HG02885 (cell line): Measurements from ENCODE around the gene STAT3.
"Not testable (repeated sequence)": the region's sequence is repeated elsewhere in the genome, so short reads cannot be mapped to it uniquely, and the experiment has no call there.

Experiments
- ATAC-seq: cut with Tn5 transposase; IDR thresholded peaks from one replicate; pipeline ENCODE4 v1.9.1; 2021; ENCODE audit warnings: mild to moderate bottlenecking; ENCODE audit not compliant: unreplicated experiment, poor library complexity

The STAT3 gene

DNA sequence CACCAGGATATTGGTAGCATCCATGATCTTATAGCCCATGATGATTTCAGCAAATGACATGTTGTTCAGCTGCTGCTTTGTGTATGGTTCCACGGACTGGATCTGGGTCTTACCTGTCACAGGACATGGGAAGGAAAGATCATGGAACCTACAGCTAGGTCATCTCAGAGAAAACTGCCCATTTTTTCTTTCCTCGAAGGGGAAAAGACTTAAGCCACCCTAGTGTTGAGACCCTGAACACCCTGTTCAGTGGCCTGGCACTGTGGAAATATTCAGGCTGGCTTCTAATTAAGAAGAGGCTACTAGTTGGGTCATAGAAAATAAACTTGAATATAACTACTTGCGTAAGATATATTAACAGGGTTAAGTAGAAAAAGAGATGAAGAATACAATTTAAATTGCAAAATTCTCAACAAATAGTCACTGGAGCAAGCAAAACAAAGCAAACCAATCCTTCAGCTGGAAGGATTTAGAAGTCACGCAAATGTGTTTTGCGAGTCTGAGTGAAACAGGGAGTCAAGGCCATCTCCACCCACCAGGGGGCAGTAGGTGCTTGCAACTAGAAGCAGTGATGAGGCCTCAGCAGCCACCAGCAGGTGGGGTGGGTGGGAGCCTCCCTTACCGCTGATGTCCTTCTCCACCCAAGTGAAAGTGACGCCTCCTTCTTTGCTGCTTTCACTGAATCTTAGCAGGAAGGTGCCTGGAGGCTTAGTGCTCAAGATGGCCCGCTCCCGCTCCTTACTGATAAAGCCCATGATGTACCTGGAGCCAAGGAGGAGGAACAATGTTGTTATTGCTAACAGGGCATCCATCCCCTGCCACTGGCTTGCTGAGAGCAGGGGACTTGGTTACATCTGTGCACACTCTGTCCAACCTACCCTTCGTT, 65.6 kb downstream of the STAT3 start:
- ATAC-seq, result peak; percentile 68

GRCh38 chr17:42321555-42321954, 66.7 kb downstream of the STAT3 start:
- ATAC-seq, result no peak

DNA sequence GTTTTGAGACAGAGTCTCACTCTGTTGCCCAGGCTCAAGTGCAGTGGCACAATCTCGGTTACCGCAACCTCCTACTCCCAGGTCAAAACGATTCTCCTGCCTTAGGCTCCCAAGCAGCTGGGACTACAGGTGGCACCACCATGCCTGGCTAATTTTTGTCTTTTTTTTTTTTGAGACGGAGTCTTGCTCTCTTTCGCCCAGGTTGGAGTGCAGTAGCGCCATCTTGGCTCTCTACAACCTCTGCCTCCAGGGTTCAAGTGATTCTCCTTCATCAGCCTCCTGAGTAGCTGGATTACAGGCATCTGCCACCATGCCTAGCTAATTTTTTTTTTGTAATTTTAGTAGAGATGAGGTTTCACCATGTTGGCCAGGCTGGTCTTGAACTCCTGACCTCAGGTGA, 70.3 kb downstream of the STAT3 start:
- not testable (repeated sequence) for ATAC-seq

DNA sequence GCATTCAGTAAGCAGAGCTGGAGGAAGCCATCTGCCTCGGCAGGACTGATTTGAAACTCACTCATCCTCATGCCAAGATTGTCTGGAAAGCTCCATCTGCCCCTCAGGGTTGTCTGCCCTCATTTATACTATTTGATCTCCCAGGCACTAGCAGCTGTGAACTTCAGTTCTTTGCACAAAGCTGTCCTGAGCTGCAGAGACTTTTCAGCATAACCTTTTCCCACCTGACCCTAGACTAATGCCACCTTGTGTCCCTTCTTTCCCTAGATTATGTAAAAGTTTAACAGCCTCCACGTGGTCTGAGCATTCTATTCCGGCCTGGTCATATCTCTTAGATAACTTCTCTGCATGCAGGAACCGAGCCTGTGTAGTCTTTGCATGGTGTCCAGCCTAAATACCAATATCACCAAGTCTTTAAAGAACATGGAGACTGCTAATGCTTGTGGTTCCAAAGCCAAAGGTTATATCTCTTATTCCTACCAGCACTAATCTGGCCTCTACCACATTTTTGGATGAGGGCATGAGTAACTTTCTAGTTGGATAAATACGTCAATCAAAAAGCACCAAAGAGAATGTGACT, 70.9 kb downstream of the STAT3 start:
- ATAC-seq, result no peak

GRCh38 chr17:42316755-42317154, 71.5 kb downstream of the STAT3 start:
- no peak for ATAC-seq

DNA sequence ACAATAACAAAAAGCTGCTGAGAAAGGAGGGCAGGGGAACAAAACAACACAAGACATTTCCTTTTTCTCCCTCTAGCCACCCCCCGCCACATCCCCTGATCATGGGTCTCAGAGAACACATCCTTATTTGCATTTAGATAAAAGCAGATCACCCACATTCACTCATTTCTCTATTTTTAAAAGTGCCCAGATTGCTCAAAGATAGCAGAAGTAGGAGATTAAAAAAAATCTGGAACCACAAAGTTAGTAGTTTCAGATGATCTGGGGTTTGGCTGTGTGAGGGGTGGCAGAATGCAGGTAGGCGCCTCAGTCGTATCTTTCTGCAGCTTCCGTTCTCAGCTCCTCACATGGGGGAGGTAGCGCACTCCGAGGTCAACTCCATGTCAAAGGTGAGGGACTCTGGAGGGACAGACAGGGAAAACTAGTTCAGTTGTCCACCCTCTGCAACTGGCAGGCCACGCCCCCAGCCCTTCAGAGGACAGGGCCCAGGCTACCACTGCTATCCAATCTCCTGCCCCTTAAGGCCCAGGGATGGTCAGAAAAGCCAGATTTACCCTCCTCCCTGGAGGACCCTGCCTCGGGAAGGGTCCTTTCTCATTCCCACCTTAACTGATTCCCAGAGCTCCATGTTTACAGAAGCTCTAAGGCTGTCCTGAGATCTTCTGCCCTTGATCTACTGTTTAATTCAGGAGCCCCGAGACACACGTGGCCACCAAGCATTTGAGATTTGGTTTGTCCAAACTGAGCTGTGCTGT, 72.7 kb downstream of the STAT3 start:
- ATAC-seq, result no peak

DNA sequence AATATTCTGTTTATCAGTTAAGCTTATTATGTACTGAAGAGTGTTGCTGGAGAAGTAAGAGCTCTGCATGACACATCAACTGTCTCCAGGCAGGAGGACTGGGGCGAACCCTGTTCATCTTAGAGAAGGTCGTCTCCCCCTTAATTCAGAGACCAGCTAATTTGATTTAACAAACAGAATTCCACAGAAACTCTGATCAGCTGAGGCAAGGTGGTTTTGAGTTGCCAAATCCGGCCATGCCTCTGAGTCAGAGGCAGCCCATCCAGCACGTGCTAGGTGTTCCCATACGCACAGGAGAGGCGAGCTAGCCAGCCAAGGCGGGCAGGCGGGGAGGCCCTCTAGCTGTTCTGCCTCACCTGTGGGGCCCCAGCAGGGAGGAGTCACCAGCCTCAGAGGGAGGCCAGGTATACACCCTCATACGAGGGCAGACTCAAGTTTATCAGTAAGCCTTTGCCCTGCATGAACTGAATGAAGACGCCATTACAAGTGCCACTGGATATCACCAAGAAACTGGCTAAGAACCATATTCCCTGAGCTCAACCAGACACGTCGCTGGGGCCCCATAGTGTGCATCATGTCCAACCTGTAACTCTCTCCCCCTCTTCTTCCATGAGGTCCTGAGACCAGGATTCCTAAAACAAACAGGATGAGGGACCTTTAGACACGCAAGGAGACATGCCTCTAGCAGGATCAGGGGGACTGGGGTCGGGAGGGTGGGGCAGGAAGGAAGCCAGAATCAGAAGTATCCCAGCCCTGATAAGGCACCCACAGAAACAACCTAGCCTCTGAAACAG, 74.3 kb downstream of the STAT3 start:
- ATAC-seq, result no peak

DNA sequence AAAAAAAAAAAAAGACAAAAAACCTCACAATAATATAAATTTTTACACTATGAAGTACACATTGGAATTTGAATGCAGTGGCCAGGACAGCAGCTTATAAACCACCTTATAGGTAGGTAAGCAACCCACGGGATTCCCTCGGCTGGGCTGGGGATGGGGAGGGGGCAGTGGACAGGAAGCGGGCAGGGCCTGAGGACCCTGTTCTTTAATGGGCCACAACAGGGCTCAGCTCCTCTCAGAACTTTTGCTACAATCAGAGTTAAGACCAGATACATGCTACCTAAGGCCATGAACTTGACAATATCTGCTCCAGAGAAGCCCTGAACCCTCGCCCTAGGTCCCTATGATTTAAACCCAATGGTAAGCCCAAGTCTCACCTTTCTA, 74.9 kb downstream of the STAT3 start:
- no peak for ATAC-seq

- peak; percentile 44 for ATAC-seq
Measured at GRCh38 chr17:42312285-42313130, 75.7 kb downstream of the STAT3 start.

DNA sequence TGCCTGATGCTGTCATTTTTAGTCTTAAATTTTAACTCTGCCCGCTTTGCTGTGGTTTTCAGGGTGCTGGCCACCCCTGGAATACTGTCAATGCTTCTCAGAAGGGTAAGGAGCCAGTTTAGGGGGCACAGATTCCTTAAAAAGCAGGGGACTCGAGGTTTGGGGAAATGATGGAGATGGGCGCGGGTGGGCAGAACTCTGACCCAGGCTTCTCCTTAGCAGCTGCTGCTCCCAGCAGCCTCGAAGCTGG, 76.3 kb downstream of the STAT3 start:
- no peak for ATAC-seq

DNA sequence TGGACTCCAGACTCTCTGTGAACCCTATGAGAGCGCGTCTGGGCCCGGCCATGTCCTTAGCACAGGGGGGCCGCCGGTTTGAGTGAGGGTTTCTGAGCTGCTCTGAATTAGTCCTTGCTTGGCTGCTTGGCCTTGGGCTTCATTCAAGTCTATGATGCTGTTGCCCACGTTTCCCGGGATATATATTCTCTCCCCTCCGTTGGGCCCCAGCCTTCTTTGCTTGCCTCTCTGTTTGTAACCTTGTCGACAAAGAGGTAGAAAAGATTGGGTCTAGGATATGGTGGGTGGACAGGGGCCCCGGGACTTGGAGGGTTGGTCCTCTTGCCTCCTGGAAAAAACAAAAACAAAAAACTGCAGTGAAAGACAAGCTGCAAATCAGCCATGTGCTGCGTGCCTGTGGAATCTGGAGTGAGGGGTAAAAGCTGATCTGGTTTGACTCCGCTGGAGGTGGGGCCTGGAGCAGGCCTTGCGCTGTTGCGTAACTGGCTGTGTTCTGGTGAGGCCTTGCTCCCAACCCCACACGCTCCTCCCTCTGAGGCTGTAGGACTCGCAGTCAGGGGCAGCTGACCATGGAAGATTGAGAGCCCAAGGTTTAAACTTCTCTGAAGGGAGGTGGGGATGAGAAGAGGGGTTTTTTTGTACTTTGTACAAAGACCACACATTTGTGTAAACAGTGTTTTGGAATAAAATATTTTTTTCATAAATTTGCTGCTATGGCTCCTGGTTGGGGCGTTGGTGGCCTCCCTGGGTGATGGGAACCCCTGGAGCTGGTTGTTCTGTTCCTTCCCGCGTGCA, 76.8 kb downstream of the STAT3 start:
- no peak for ATAC-seq

GRCh38 chr17:42310787-42311215, 77.4 kb downstream of the STAT3 start:
- no peak for ATAC-seq

DNA sequence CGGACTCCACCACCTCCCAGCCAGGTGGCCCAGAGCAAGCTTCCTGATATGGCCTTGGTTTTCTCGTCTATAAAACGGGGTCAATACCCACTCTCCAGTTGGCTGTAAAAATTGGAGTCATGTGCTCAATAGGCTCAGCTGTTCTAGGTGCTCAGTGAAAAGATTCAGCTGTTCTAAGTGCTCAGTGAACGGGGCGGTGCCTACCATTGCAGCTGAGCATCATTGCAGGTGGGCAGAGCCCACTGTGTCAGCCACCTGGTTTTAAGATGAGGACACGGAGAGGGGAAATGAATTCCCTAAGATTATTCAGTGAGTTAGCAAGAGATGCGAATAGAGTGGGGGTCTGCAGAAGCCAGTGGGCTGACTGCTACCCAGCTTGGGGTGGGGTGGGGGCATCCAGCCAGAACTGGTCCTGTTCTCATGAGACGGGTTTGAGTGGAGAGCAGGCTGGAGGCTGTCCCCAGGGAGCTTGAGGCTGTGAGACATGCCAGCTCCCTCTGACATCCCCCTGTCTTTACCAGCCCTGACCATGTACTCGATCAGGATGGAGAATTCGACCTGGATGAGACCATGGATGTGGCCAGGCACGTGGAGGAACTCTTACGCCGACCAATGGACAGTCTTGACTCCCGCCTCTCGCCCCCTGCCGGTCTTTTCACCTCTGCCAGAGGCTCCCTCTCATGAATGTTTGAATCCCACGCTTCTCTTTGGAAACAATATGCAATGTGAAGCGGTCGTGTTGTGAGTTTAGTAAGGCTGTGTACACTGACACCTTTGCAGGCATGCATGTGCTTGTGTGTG, 78.1 kb downstream of the STAT3 start:
- no peak for ATAC-seq

- no peak for ATAC-seq
Measured at GRCh38 chr17:42309142-42309541, 79.1 kb downstream of the STAT3 start.

DNA sequence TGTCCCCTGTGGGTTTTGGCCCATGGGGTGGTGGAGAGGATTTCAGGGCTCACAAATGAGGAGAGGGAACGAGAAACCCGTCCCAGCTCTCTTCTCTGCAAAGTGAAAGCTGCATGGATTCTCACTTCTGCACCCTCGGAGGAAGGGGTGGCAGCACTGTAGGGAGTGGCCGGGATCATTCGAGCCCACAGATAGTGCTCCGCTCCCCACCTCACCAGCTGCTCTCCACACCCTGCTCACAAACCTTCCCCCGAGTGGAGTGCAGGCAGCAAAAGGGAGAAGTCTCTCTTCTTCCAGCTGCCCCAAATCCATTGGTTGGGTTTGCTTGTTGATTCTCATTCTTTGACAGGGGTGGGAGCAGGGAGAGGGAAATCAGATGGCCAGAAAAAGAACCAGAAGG, 79.8 kb downstream of the STAT3 start:
- ATAC-seq, result no peak

GRCh38 chr17:42307362-42307927, 80.8 kb downstream of the STAT3 start:
- ATAC-seq, result no peak

- no peak for ATAC-seq
Measured at GRCh38 chr17:42306385-42306667, 81.9 kb downstream of the STAT3 start.
